HCT116 (cell line): ENCODE measurements around the gene ACSL5. TPM values are rescaled to one million over a fixed set of nuclear protein-coding genes. Genes with fewer than 3 reads are reported as not detected.

Source experiments
- ATAC-seq: fragments of 200-7000 bp; cut with Tn5 transposase; 2 replicates; pipeline ENCODE4 v1.9.1; 2020; ENCODE audit warnings: mild to moderate bottlenecking, moderate library complexity
- BruUV-seq: library from RNA; stranded (reverse); fragments of 400-500 nt; replicated peaks from 2 replicates; lab custom pipeline; 2021; lab: Mats Ljungman, UMichigan
- CTCF ChIA-PET: fragments of 300-600 bp; sonication (Branson Sonifier 250); formaldehyde crosslinking; loops from one replicate; lab custom pipeline; 2021; ENCODE audit warnings: antibody characterized with exemption; lab: Charles Lee
- POLR2A ChIA-PET: fragments of 300-600, 350-600 bp; sonication (Branson Sonifier 250); formaldehyde crosslinking; loops from one replicate; lab custom pipeline; 2021; ENCODE audit warnings: antibody characterized with exemption; lab: Charles Lee
- RAD21 ChIA-PET, 2 experiments: fragments of 300-600 bp; sonication (Branson Sonifier 250); formaldehyde crosslinking; loops; one replicate each; lab custom pipeline; 2023; ENCODE audit warnings: low total read pairs in 2 of 2; ENCODE audit not compliant: uncharacterized antibody in 2 of 2, unreplicated experiment in 2 of 2, low non-redundant PET in 1 of 2; lab: Charles Lee
- DNase-seq: peaks from one replicate; pipeline ENCODE4 v3.0.0-alpha.2; 2010; ENCODE audit warnings: low read depth, low spot score
- H2AFZ ChIP-seq: fragments of 200-600 bp; shearing (Covaris generic), sonication (generic); 2 replicates; pipeline ENCODE4 v1.6.1; 2017; ENCODE audit warnings: low read depth, mixed run types, mixed read lengths, antibody characterized with exemption, low read length; ENCODE audit not compliant: poor library complexity, severe bottlenecking
- H3K27ac ChIP-seq: 2 replicates; pipeline ENCODE4 v1.5.1; 2012; ENCODE audit warnings: low read depth, low read length
- H3K27me3 ChIP-seq: fragments of 200-600 bp; sonication (generic); 2 replicates; pipeline ENCODE4 v1.6.1; 2016; ENCODE audit warnings: mixed run types, low read length, mixed read lengths; ENCODE audit not compliant: insufficient read depth
- H3K36me3 ChIP-seq, 2 experiments: fragments of 200-500 bp in 1 of 2; fragments of 200-600 bp in 1 of 2; sonication (Bioruptor generic) in 1 of 2; sonication (generic) in 1 of 2; 2 replicates each; pipeline versions ENCODE4 v1.5.1 to v1.6.1; 2014 to 2016; ENCODE audit warnings: low read length in 2 of 2, inconsistent platforms in 1 of 2, mixed read lengths in 1 of 2, mixed run types in 1 of 2; ENCODE audit not compliant: insufficient read depth in 2 of 2, control insufficient read depth in 1 of 2
- H3K4me1 ChIP-seq, 2 experiments: fragments of 200-600 bp in 1 of 2; sonication (generic) in 1 of 2; 2 replicates each; pipeline versions ENCODE4 v1.5.1 to v1.6.1; 2012 to 2017; ENCODE audit warnings: low read length in 2 of 2, inconsistent platforms in 1 of 2, mild to moderate bottlenecking in 1 of 2, mixed read lengths in 1 of 2, mixed run types in 1 of 2, moderate library complexity in 1 of 2; ENCODE audit not compliant: insufficient read depth in 2 of 2, control insufficient read depth in 1 of 2
- H3K4me2 ChIP-seq: fragments of 200-600 bp; sonication (generic); 2 replicates; pipeline ENCODE4 v1.6.1; 2017; ENCODE audit warnings: mixed run types, low read length, mixed read lengths
- H3K4me3 ChIP-seq, 2 experiments: fragments of 200-600 bp in 1 of 2; sonication (generic) in 1 of 2; replicated peaks in 1 of 2; 2 replicates each; pipeline ENCODE4 v1.5.1; 2011 to 2016; ENCODE audit warnings: low read length in 2 of 2, control low read depth in 1 of 2, low read depth in 1 of 2, mild to moderate bottlenecking in 1 of 2, mixed read lengths in 1 of 2, mixed run types in 1 of 2
- H3K79me2 ChIP-seq: fragments of 200-600 bp; sonication (generic); 2 replicates; pipeline ENCODE4 v1.6.1; 2017; ENCODE audit warnings: mild to moderate bottlenecking, mixed run types, low read length, moderate library complexity, mixed read lengths; ENCODE audit not compliant: insufficient read depth
- H3K9ac ChIP-seq: fragments of 200-600 bp; sonication (generic); 2 replicates; pipeline ENCODE4 v1.6.1; 2016; ENCODE audit warnings: low read length, mixed read lengths
- H3K9me2 ChIP-seq: fragments of 200-600 bp; sonication (generic), shearing (Covaris generic); 2 replicates; pipeline ENCODE4 v1.6.1; 2017; ENCODE audit warnings: mixed run types, mild to moderate bottlenecking, moderate library complexity; ENCODE audit not compliant: insufficient read depth
- H3K9me3 ChIP-seq, 2 experiments: fragments of 200-500 bp in 1 of 2; fragments of 200-600 bp in 1 of 2; sonication (Bioruptor generic) in 1 of 2; sonication (generic) in 1 of 2; 2 replicates each; pipeline ENCODE4 v1.6.1; 2014 to 2017; ENCODE audit warnings: low read length in 2 of 2, mixed read lengths in 2 of 2, inconsistent platforms in 1 of 2, low read depth in 1 of 2, mild to moderate bottlenecking in 1 of 2, mixed run types in 1 of 2, moderate library complexity in 1 of 2; ENCODE audit not compliant: control insufficient read depth in 1 of 2, insufficient read depth in 1 of 2
- H4K20me1 ChIP-seq: fragments of 200-600 bp; sonication (generic), shearing (Covaris generic); 2 replicates; pipeline ENCODE4 v1.6.1; 2017; ENCODE audit warnings: mixed run types, mild to moderate bottlenecking, moderate library complexity; ENCODE audit not compliant: insufficient read depth
- ATF3 ChIP-seq: IDR thresholded peaks from 2 replicates; pipeline ENCODE4 v1.6.1; 2012
- EGR1 ChIP-seq: IDR thresholded peaks from 2 replicates; pipeline ENCODE4 v1.6.1; 2012; ENCODE audit warnings: low read depth
- ELF1 ChIP-seq: IDR thresholded peaks from 2 replicates; pipeline ENCODE4 v1.6.1; 2012; ENCODE audit warnings: low read depth, borderline replicate concordance
- EZH2 ChIP-seq: fragments of 200-600 bp; sonication (generic); IDR thresholded peaks from 2 replicates; pipeline ENCODE4 v1.6.1; 2017; ENCODE audit warnings: antibody characterized with exemption, mixed run types
- FOSL1 ChIP-seq: IDR thresholded peaks from 2 replicates; pipeline ENCODE4 v1.6.1; 2012; ENCODE audit warnings: low read depth
- JUND ChIP-seq: IDR thresholded peaks from 2 replicates; pipeline ENCODE4 v1.6.1; 2012
- RAD21 ChIP-seq: IDR thresholded peaks from 2 replicates; pipeline ENCODE4 v1.6.1; 2012; ENCODE audit warnings: low read depth, mild to moderate bottlenecking
- REST ChIP-seq: IDR thresholded peaks from 2 replicates; pipeline ENCODE4 v1.6.1; 2012; ENCODE audit warnings: low read depth
- TCF7L2 ChIP-seq: IDR thresholded peaks from 2 replicates; pipeline ENCODE4 v1.7.0; 2011; ENCODE audit warnings: borderline replicate concordance, inconsistent platforms; ENCODE audit not compliant: insufficient read depth, insufficient read length; ENCODE audit errors: extremely low read depth
- YY1 ChIP-seq: IDR thresholded peaks from 2 replicates; pipeline ENCODE4 v1.6.1; 2011; ENCODE audit warnings: low read length, low read depth, moderate library complexity, mild to moderate bottlenecking; ENCODE audit not compliant: insufficient replicate concordance; ENCODE audit errors: extremely low read depth
- ZFX ChIP-seq: fragments of 450-650 bp; IDR thresholded peaks from 2 replicates; pipeline ENCODE4 v1.6.1; 2017
- intact Hi-C: fragments of 100-400 bp; cut with micrococcal nuclease; formaldehyde crosslinking; loops from 2 replicates; pipeline ENCODE4 v1.10.0; 2022
- total RNA-seq: library from RNA; stranded (reverse); gene quantifications from one replicate; pipeline ENCODE4 v1.2.1, GENCODE V29; 2021; ENCODE audit not compliant: unreplicated experiment

Gene ACSL5
- total RNA-seq, 1 experiment from 2014 or later = 195 TPM

- no peaks in the 10 kb centered on the region for H4K20me1 ChIP-seq
- no peaks in the 10 kb centered on the region for H3K79me2 ChIP-seq
- TF ChIP-seq EGR1 = no peak
- TF ChIP-seq JUND = no peak
- no peak for TF ChIP-seq RAD21
- TF ChIP-seq REST = no peak
- no peak for TF ChIP-seq FOSL1
- no peak for TF ChIP-seq ELF1
- no peak for TF ChIP-seq TCF7L2
- no peak for TF ChIP-seq YY1
- no peak for TF ChIP-seq ZFX
- no peak for TF ChIP-seq ATF3
- TF ChIP-seq EZH2 = no peak
- TF ChIP-seq, all 23 proteins: peak for 0
- Histone ChIP-seq H3K4me2 (no peak overlapping the region), H3K27ac (no peak overlapping the region), H3K9me3 (no peaks in the 10 kb centered on the region), H3K4me1 (peaks cover 4 to 11% of the 10 kb centered on the region in 2 experiments; a peak in 2 of 4 replicates), H3K4me3 (no peak overlapping the region), H3K27me3 (no peaks in the 10 kb centered on the region), H2AFZ (no peak overlapping the region), H3K36me3 (no peaks in the 10 kb centered on the region), H3K9ac (no peak overlapping the region), H3K9me2 (no peaks in the 10 kb centered on the region)
- POLR2A ChIA-PET = no interaction called here
- RAD21 ChIA-PET = no interaction called here
- DNase-seq (no peak), ATAC-seq (no peak)
- CTCF ChIA-PET = interaction anchor here (0.6 to 1.4 kb wide), 2 partner anchors 43 to 215 kb away, joined by 3 read pairs; no protein-coding TSS in a partner anchor
- no TSS peak for BruUV-seq
- intact Hi-C loops = no loop called here
These were observed 21.9 kb upstream of the ACSL5 start for GRCh38 chr10:112352044-112352443.
